ENCODE measurements around the gene TJP1. TPM values are rescaled to one million over a fixed set of nuclear protein-coding genes. Genes with fewer than 3 reads are reported as not detected.
"Not testable (repeated sequence)": the region's sequence is repeated elsewhere in the genome, so short reads cannot be mapped to it uniquely, and the experiment has no call there.

The TJP1 gene
- total RNA-seq, 2 donors from 2014 or later, result 69.9 to 86.4 TPM

DNA sequence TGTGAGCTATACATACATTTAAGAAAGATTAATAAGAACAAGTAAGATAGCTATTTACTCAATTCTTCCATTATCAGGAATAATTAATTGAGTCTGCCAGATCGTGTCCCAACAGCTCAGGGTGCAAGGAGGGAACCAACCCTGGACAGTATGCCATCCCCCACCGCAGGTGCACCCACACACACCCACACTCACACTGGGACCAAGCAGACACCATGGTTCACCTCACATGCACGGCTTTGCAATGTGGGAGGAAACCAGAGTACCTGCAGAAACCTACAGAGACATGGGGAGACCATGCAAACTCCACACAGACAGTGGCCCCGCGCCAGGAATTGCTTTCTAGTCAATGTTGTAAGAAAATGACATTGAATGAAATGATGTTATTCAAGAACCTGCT is 20.0 kb upstream of the TJP1 start:
- intact Hi-C loops (cut with DNase I, micrococcal nuclease), result no loop called here
- DNase-seq (no peak), ATAC-seq (no peak)

- DNase-seq, result no peak
- intact Hi-C loops (cut with DNase I, micrococcal nuclease), result no loop called here
- no peak for ATAC-seq
Observed at GRCh38 chr15:29840926-29841325, 18.7 kb upstream of the TJP1 start.

DNA sequence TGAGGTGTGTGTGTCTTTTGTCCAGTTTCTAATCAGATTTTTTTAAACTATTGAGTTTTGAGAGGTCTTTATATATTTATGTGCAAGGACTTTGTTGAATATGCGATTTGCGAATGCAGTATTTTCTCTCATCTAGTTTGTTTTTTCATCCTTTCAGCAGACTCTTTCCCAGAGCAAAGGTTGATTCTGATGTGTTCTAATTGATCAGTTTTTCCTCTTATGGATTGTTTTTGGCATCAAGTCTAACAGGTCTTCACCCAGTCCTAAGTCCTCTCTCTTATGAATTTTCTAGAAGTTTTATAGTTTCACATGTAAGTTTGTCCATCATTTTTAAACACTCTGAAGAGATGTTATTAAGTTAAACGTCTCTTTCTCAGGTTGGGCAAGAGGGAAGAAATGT is 17.8 kb upstream of the TJP1 start:
- DNase-seq (no peak), ATAC-seq (no peak)
- intact Hi-C loops (cut with DNase I, micrococcal nuclease), result no loop called here

- intact Hi-C loops (cut with DNase I, micrococcal nuclease), result no loop called here
- no peak for ATAC-seq
- DNase-seq, result no peak
Observed at GRCh38 chr15:29838352-29839010, 16.2 kb upstream of the TJP1 start.

GRCh38 chr15:29835301-29835700 is 13.0 kb upstream of the TJP1 start:
- DNase-seq, result no peak
- ATAC-seq, result peak; percentile 67
- intact Hi-C loops (cut with DNase I, micrococcal nuclease), result no loop called here

DNA sequence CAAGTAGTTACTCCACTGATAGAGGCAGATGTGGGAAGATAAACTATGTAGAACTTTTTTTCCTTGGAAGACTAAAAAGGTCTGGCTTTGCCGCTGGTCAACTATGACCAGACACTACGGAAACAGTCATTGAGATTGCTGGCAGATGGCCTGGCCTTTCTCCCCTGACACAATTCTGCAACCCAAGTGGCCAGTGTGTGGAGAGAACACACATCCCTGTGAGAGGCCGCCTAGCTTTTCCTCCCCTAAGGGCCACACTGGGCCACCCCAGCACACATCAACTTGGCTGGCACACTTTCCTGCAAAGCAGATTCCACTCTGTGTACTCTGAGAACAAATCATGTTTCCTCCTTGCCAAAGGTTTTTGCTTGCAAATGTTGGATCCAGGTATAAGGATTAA is 10.4 kb upstream of the TJP1 start:
- DNase-seq, result no peak
- intact Hi-C loops (cut with DNase I, micrococcal nuclease), result no loop called here
- no peak for ATAC-seq

- ATAC-seq (no peak), DNase-seq (no peak)
- intact Hi-C loops (cut with DNase I, micrococcal nuclease), result no loop called here
Observed at GRCh38 chr15:29826908-29827820, 4.9 kb upstream of the TJP1 start.

DNA sequence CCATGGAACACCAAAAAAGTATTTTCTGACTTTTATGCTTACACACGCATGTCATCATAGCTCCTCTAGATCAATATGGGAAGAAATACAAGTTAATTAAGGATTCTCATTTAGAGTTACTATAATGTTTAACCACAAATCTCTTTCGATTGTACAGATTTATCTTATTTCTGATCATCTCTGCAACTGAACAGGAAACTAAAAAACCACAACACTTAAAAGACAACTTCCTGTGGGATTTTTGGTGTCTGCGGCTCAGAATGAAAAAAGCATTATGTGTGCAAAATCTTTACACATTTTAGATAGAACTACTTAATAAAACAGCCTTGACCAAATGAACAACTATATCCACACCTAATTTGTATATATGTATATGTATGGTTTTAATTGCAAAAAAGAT is 3.0 kb upstream of the TJP1 start:
- ATAC-seq (no peak), DNase-seq (no peak)
- intact Hi-C loops (cut with DNase I, micrococcal nuclease), result no loop called here

GRCh38 chr15:29822684-29823459 is 604 bp upstream of the TJP1 start:
- peak; percentile 66 to 71 for DNase-seq
- intact Hi-C loops (cut with DNase I, micrococcal nuclease), result no loop called here
- ATAC-seq, result peak; percentile 45

DNA sequence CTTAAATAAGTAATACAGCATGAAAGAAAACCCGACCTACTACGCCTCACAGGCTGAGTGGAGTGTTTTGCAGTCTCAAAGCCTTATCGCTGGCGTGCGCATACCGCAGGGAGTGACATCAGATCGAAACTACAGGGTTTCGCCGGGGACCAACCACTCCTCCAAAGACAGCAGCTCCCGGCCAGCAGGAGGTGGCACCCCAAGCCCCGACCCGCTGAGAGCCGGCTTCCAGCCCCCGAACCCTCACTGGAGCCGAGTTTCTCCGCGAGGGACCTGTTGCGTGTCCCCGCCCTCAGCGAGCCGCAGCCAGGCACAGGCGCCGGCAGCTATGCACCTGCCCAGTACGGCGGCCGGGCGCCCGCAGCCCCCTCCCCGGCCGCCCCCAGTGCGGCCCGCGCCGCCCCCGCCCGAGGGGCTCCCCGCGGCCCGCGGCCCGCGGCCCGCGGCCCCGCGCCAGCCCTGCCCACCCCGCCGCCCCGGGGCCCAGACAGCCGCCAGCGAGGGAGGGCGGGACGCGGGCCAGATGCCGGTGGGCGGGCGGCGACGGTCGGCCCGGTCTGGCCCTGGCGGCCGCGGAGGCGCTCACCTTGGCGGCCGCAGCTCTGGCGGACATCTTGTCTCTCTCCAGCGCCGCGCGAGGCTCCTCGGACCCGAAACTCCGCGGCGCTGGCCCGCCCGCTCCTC is 710 bp downstream of the TJP1 start:
- DNase-seq (peak; percentile 77 to 84), ATAC-seq (peak; percentile 61)
- intact Hi-C loops (cut with DNase I, micrococcal nuclease), result no loop called here

DNA sequence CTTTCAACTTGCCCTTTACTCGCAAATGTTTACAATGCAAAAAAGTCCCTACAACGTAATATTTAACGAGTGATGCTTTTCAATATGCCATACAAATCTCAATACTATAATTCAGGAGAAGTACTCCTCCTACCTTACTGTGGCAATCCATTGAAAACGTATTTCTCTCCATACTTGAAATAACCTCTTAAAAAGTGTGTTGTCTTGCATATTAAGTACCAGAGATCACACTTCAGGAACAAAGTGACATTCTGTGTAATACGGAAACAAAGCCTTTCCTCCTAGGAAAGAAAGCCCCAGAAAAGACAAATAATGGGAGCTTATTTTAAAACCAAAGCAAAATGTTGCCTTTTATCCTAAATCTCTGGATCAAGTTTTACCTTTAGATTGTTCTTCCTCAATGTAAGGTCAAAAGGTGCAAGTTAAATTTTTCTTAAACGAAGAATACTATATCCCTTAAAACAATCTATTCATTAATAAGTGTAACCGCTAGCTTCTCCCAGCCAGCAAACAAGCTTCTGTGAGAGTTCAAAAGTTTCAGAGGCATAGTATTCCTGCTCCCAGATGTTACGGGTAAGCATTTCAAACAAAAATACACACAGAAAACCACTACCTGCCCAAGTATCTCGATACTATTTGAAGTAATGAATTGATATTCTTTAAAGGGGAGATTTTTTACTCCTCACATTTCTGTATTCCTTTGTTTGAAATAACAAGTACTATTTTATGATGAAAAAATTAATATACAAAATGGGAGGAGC is 1.7 kb downstream of the TJP1 start:
- no peak for DNase-seq
- intact Hi-C loops (cut with DNase I, micrococcal nuclease), result no loop called here
- no peak for ATAC-seq

- intact Hi-C loops (cut with DNase I, micrococcal nuclease), result no loop called here
- DNase-seq, result no peak
- ATAC-seq, result no peak
Observed at GRCh38 chr15:29819979-29820378, 2.3 kb downstream of the TJP1 start.

- intact Hi-C loops (cut with DNase I, micrococcal nuclease), result no loop called here
- ATAC-seq (no peak), DNase-seq (no peak)
Observed at GRCh38 chr15:29818141-29818540, 4.1 kb downstream of the TJP1 start.

- DNase-seq; intact Hi-C loops (cut with DNase I, micrococcal nuclease); ATAC-seq: not testable (repeated sequence)
Observed at GRCh38 chr15:29817455-29817854, 4.8 kb downstream of the TJP1 start.

DNA sequence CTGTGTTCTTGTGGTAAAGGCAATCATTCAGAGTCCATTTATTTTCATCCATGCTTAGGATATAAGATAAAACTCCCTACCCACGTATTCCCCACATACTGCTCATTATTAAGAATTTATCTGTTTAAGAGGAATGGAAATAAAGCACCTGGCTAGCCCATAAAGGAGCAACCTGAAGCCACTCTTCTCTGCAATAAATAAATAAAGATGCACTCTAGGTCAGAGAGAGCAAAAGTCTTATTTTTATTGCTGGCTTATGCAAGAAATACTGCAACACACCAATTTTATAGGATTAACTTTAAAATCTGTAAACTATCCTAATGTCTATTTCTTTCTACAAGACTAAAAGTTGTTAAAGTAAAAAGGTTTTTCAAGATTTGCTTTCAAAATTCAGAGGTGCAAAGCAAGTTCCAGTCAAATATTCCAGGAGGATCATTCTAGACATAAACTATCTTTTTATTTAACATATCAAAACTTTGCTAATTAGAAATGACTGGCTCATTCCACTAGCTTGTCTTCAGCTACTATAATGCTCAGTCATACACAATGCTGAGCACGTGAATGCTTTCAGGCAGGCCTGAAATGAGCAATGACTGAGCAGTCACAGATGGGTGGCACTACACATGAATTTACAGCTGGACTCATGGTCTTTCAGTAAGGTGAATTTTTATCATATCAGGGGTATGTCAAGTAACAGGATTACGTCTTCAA is 7.1 kb downstream of the TJP1 start:
- DNase-seq (no peak), ATAC-seq (peak; percentile 69)

DNA sequence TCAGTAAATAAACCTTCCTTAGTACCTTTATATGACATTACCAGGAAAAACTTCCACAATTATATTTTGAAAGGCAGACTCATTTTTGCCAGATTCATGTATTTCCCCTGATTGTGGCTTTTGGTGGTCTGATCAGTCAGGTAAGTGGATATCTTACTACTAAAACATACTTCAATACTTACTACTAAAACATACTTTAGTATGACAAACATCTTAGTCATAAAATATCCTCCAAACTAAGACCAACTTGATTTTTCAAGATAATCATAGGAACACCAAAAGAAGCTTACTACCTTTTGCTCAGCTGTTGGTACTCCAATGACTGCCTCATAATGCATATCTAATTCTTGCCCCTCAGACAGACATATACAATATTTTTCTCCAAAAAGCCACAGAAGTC is 9.3 kb downstream of the TJP1 start:
- intact Hi-C loops (cut with DNase I, micrococcal nuclease), result no loop called here
- ATAC-seq (no peak), DNase-seq (no peak)

More for the DNA sequence above, 7.1 kb downstream of the TJP1 start:
- intact Hi-C loops (cut with DNase I, micrococcal nuclease), result no loop called here

GRCh38 chr15:29812384-29812694 is 9.9 kb downstream of the TJP1 start:
- ATAC-seq (peak; percentile 69), DNase-seq (no peak)
- intact Hi-C loops (cut with DNase I, micrococcal nuclease), result no loop called here

Measured in left colon (tissue), 2 donors.